IPS-18a (cell line): ENCODE results near the gene NCAM1.

Source experiments
- H3K27ac ChIP-seq: one replicate; pipeline ENCODE4 v1.5.1; 2013; ENCODE audit warnings: low read length
- H3K27me3 ChIP-seq: one replicate; pipeline ENCODE4 v1.6.1; 2013; ENCODE audit warnings: mild to moderate bottlenecking, low read length; ENCODE audit not compliant: control insufficient read depth, insufficient read depth
- H3K36me3 ChIP-seq: one replicate; pipeline ENCODE4 v1.6.1; 2013; ENCODE audit warnings: low read depth, low read length; ENCODE audit not compliant: control insufficient read depth
- H3K4me1 ChIP-seq: one replicate; pipeline ENCODE4 v1.6.1; 2013; ENCODE audit warnings: low read depth, low read length; ENCODE audit not compliant: control insufficient read depth
- H3K4me3 ChIP-seq: one replicate; pipeline ENCODE4 v1.5.1; 2013; ENCODE audit warnings: low read length
- H3K9ac ChIP-seq: one replicate; pipeline ENCODE4 v1.6.1; 2013; ENCODE audit warnings: mild to moderate bottlenecking, low read length, moderate library complexity
- H3K9me3 ChIP-seq: one replicate; pipeline ENCODE4 v1.6.1; 2013; ENCODE audit warnings: low read depth, low read length; ENCODE audit not compliant: control insufficient read depth

Gene NCAM1

DNA sequence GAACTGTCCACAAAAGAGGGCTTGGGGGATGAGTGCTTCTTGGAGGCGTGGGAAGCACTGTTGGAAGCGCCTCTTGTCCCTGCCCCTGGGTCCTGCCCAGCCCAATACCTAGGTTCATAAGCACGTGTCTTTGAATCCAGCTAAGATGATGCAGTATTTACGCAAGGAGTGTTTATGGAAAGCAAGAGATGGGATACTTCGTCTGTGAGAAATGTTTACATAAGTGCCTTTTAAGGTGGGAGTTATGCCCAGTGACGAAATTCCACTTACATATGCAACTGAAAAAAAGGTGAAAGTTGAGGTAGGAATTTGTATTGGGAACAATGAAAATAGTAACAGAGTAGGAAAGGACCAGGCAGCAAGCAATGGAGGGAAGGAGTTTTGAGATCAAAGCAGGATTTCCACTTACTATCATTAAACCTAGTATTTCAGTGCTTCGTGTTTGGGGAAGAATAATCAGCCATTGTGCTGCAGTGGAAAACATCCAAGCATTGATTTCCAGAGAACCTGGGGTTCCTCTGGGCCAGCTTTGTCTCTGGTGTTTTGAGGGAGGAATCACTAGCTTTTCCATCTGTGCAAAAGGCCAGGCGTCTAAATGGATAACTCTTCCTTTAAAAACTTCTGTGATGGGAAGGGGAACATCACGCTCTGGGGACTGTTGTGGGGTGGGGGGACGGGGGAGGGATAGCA is 237.9 kb downstream of the NCAM1 start:
- H3K4me3 ChIP-seq, result no peak overlapping the region
- no peaks in the 10 kb centered on the region for H3K4me1 ChIP-seq
- no peak overlapping the region for H3K27ac ChIP-seq
- H3K36me3 ChIP-seq, result no peaks in the 10 kb centered on the region
- H3K27me3 ChIP-seq, result no peaks in the 10 kb centered on the region
- no peak overlapping the region for H3K9ac ChIP-seq
- no peaks in the 10 kb centered on the region for H3K9me3 ChIP-seq

DNA sequence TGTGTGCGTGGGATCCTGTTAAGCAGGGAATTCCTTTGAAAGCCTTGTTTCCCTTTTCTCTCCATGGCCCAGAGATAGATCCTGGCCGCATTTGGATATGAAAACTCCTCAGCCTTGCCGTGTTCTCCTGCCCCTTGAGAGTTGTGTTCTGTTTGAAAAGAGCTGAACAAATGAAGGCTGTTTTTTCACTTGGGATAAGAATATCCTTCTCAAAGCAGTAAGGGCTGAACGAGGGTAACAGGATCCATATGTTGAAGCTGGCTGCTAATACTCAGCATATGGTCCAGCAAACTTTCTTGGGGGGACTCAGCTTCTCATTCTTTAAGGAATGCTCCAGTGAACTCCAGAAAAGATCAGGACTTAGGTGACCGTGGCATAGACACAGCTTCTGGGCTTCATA is 238.6 kb downstream of the NCAM1 start:
- Histone ChIP-seq H3K36me3 (no peaks in the 10 kb centered on the region), H3K27me3 (no peaks in the 10 kb centered on the region), H3K4me3 (no peak overlapping the region), H3K9ac (no peak overlapping the region), H3K4me1 (no peaks in the 10 kb centered on the region), H3K9me3 (no peaks in the 10 kb centered on the region), H3K27ac (no peak overlapping the region)

DNA sequence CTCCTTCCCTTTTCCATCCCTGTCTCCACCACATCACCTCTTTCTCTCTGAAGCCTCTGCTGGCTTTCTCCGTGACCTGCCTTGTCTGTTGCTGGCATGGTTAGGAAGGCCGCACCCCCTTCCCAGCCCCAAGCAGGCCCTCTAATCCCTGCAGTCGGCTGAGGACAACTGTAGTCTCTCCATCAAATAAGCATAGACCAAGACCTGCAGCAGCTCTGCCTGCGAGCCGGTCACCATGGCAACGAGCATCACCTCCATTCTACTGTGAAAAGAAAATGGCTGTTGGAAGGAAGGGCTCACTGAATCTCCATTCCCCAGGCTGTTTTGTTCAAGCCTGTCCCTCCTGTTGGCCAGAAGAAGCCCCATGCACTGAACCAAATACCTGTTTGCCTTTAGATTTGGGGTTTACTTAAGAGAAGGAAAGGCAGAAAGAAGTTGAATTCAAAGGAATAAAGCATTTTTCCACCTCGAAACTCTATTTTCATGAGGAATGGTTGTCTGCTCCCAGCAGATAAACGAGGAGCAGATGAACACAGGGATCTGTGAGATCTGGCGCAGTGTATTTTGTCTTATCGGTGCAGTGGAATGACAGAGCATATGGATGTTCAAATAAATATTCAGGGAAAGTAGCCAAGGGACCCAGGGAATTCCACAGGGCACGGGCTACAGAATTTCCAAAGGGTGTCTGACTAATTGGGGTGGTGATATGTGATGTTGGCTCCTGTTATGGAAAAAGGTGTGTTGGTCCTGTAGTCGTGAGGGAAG is 240.0 kb downstream of the NCAM1 start:
- no peaks in the 10 kb centered on the region for H3K27me3 ChIP-seq
- H3K36me3 ChIP-seq, result no peaks in the 10 kb centered on the region
- H3K4me3 ChIP-seq, result no peak overlapping the region
- no peak overlapping the region for H3K27ac ChIP-seq
- no peaks in the 10 kb centered on the region for H3K4me1 ChIP-seq
- H3K9me3 ChIP-seq, result no peaks in the 10 kb centered on the region
- no peak overlapping the region for H3K9ac ChIP-seq

DNA sequence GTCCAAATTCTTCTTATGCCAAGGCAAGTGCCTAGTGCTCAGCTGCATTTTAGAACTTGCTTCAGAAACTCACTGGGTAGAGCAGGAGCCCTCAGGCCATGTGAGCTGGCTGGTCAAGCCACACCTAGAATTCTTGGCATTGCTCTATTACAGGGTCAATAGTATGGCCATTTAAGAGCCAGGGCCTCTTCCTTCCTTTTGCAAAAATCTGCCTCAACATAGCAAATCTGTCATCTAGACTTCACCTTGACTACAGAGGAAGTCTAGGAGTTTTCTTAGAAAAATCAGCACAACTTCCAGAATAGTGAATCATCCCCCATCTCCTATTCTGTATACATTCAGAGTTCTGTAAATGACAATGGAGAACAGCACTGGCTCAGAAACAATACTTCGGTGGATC is 241.2 kb downstream of the NCAM1 start:
- no peaks in the 10 kb centered on the region for H3K9me3 ChIP-seq
- H3K4me3 ChIP-seq, result no peak overlapping the region
- no peak overlapping the region for H3K9ac ChIP-seq
- no peaks in the 10 kb centered on the region for H3K27me3 ChIP-seq
- H3K36me3 ChIP-seq, result no peaks in the 10 kb centered on the region
- no peak overlapping the region for H3K27ac ChIP-seq
- no peaks in the 10 kb centered on the region for H3K4me1 ChIP-seq

DNA sequence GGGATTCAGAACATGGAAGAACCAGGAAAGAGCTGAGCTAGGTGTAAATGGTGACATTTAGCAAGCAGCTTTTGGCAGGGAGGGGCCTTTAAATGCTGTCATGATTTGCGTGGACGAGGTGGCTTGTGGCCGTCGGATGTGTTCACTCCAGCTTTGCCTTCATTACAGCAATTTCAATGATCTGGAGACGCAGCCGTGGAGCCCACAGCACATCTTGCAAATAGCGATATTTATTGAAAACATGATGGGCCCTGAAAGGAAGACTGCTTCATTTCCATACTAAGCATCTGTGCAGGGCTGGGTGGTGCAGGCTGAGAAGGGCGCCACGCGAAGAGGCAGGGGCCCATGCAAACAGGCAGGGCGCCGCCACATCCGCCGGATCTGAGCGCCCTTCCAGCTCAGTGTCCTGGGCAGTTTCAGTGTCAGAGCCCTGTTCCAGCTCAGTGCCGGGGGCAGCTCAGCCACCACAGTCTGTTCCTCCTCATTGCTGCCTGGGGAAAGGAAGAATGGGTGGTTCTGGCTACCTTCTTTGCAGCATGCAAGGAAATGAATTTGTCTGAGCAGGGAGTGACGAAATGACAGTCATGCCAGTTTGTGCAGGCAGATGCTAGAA is 242.0 kb downstream of the NCAM1 start:
- Histone ChIP-seq H3K9ac (no peak overlapping the region), H3K27me3 (no peaks in the 10 kb centered on the region), H3K27ac (no peak overlapping the region), H3K36me3 (no peaks in the 10 kb centered on the region), H3K9me3 (no peaks in the 10 kb centered on the region), H3K4me3 (no peak overlapping the region), H3K4me1 (no peaks in the 10 kb centered on the region)

DNA sequence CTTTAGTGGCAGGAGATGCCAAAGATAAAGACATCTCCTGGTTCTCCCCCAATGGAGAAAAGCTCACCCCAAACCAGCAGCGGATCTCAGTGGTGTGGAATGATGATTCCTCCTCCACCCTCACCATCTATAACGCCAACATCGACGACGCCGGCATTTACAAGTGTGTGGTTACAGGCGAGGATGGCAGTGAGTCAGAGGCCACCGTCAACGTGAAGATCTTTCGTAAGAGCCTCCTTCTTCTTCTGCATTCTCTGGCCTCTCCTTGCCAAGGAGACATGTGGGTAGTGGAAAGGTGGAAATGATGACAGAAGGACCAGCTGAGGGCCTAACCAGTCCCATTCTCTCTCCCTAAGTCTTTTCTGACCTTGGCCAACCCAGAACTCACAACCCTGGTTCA is 243.1 kb downstream of the NCAM1 start:
- Histone ChIP-seq H3K27ac (no peak overlapping the region), H3K36me3 (no peaks in the 10 kb centered on the region), H3K4me3 (no peak overlapping the region), H3K9ac (no peak overlapping the region), H3K27me3 (no peaks in the 10 kb centered on the region), H3K4me1 (no peaks in the 10 kb centered on the region), H3K9me3 (no peaks in the 10 kb centered on the region)

DNA sequence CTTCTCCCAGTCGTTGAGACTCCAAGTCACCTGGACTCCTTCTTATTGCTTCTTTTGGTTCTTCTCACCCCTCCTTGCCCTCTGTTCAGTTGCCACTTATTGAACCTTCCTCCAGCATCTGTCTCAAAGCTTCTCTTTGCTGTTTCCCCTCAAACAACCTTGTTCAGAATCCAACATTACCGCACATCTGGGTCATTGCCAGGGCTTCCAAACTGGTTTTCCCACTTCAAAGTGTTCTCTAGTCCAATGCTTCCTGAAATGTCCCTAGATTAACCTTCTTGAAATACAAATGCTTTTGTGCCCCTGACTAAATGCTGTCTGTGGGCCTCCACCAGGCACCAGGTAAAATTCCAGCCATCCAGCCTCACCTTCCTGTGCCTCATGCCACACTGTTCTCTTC is 252.3 kb downstream of the NCAM1 start:
- no peak overlapping the region for H3K4me3 ChIP-seq
- no peaks in the 10 kb centered on the region for H3K27me3 ChIP-seq
- H3K9ac ChIP-seq, result no peak overlapping the region
- H3K27ac ChIP-seq, result no peak overlapping the region
- H3K36me3 ChIP-seq, result no peaks in the 10 kb centered on the region
- no peaks in the 10 kb centered on the region for H3K4me1 ChIP-seq
- H3K9me3 ChIP-seq, result no peaks in the 10 kb centered on the region

DNA sequence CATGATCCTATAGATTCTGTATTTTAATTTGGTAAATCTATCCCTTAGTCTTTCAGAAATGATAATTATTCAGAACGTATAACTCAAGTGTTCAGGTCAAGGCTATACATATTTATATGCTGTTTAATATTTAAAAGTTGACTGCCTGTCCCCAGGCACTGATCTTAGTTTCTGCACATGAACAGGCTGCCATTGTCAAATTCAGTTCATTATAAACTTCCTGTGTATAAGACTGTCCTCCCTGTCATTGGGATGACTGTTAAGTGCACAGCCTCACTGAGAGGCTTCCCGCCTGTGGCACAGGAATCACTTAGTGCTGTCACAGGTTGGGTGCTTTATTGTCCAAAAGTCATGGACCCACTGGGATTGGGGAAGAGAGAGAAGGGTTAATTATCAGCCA is 261.0 kb downstream of the NCAM1 start:
- Histone ChIP-seq H3K36me3 (no peaks in the 10 kb centered on the region), H3K27ac (no peak overlapping the region), H3K9me3 (no peaks in the 10 kb centered on the region), H3K9ac (no peak overlapping the region), H3K27me3 (no peaks in the 10 kb centered on the region), H3K4me3 (no peak overlapping the region), H3K4me1 (no peaks in the 10 kb centered on the region)

DNA sequence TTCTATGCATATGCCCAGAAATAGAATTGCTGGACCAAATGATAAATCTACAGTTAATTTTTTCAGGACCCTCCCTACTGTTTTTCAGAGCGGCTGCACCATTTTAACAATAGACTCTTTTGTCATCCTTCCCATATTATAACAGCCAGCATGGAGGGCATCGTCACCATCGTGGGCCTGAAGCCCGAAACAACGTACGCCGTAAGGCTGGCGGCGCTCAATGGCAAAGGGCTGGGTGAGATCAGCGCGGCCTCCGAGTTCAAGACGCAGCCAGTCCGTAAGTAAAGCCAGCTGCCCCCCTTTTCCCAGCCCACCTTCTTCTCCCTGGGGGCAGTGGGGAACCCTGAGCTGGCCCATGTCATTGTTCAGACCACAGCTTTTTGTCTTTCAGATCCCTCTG is 273.7 kb downstream of the NCAM1 start:
- Histone ChIP-seq H3K9me3 (no peaks in the 10 kb centered on the region), H3K27ac (no peak overlapping the region), H3K27me3 (no peaks in the 10 kb centered on the region), H3K4me3 (no peak overlapping the region), H3K4me1 (no peaks in the 10 kb centered on the region), H3K36me3 (no peaks in the 10 kb centered on the region), H3K9ac (no peak overlapping the region)

DNA sequence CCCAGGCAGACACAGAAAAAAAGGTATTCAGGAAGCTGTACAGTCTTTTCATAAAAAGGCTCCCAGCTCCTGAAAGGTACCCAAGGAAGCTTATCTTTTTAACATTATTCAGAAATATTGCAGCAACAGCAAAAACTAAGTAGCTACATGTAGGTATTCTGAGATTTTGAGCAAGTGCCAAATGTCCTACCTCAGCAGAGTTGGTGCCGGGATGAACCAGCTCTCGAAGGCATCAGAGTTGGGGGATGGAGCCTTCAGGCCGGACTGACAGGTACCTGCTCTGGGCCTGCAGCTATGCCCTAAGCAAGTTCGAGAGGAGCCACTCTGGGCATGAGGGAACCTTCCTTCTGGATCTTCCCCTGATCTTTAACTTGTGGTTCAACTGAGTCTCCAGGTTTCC is 276.0 kb downstream of the NCAM1 start:
- Histone ChIP-seq H3K9ac (no peak overlapping the region), H3K9me3 (no peaks in the 10 kb centered on the region), H3K4me3 (no peak overlapping the region), H3K36me3 (no peaks in the 10 kb centered on the region), H3K27ac (no peak overlapping the region), H3K4me1 (no peaks in the 10 kb centered on the region), H3K27me3 (no peaks in the 10 kb centered on the region)

DNA sequence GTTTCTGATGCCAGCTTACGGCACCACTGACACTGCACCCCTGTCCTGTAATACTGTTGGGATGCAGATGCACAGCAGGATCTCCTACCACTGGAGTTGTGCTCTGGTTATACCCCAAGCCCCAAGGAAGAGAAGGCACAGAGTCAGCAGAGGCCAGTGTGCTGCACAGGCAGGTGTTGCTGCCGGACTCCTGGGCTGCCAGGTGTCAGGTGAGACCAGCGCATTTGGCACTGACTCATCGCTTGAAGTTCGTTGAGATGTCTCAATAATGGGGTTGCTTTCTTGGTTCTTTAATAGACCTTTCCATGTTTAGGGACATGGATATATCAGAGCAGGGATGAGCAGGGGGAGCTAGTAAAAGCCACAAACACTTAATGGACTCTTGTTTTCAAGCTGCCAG is 277.5 kb downstream of the NCAM1 start:
- no peak overlapping the region for H3K9ac ChIP-seq
- H3K9me3 ChIP-seq, result no peaks in the 10 kb centered on the region
- no peaks in the 10 kb centered on the region for H3K36me3 ChIP-seq
- no peak overlapping the region for H3K27ac ChIP-seq
- H3K4me1 ChIP-seq, result peaks cover 13% of the 10 kb centered on the region
- no peaks in the 10 kb centered on the region for H3K27me3 ChIP-seq
- no peak overlapping the region for H3K4me3 ChIP-seq

DNA sequence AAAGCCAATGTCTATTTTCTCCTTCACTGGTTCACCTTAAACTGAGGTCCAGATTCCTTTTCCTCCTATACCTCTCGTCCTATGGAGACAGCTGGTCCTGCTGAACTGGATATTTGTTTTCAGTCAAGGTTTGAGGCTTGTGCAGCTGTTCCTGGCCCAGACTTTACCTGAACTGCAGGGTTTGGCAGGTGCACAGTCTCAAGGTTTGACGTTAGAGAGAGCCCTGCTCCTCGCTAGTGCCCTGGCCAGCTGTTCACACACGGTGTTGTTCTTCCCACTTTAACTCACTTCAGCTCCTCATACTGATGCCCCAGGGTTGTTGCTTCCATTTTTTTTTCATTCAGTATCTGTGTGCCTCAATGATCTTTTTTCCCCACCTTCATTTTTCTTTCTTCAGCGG is 279.2 kb downstream of the NCAM1 start:
- Histone ChIP-seq H3K4me1 (peaks cover 13% of the 10 kb centered on the region), H3K9ac (no peak overlapping the region), H3K27ac (no peak overlapping the region), H3K4me3 (no peak overlapping the region), H3K9me3 (no peaks in the 10 kb centered on the region), H3K27me3 (no peaks in the 10 kb centered on the region), H3K36me3 (no peaks in the 10 kb centered on the region)
